DND-41 (cell line): Measurements from ENCODE around the gene ZBED4.

Experiments
- EZH2 ChIP-seq: IDR thresholded peaks from 3 replicates; pipeline ENCODE4 v1.6.1; 2012; ENCODE audit warnings: borderline replicate concordance, low read depth, mild to moderate bottlenecking, moderate library complexity, low read length, inconsistent platforms; ENCODE audit not compliant: severe bottlenecking
- TF ChIP-seq, protein P1 (sequence below): IDR thresholded peaks from 2 replicates; pipeline ENCODE4 v1.5.1; 2012; ENCODE audit warnings: borderline replicate concordance, low read length, moderate library complexity, mild to moderate bottlenecking; ENCODE audit not compliant: poor library complexity, severe bottlenecking; ENCODE audit errors: extremely low read depth

DNA sequence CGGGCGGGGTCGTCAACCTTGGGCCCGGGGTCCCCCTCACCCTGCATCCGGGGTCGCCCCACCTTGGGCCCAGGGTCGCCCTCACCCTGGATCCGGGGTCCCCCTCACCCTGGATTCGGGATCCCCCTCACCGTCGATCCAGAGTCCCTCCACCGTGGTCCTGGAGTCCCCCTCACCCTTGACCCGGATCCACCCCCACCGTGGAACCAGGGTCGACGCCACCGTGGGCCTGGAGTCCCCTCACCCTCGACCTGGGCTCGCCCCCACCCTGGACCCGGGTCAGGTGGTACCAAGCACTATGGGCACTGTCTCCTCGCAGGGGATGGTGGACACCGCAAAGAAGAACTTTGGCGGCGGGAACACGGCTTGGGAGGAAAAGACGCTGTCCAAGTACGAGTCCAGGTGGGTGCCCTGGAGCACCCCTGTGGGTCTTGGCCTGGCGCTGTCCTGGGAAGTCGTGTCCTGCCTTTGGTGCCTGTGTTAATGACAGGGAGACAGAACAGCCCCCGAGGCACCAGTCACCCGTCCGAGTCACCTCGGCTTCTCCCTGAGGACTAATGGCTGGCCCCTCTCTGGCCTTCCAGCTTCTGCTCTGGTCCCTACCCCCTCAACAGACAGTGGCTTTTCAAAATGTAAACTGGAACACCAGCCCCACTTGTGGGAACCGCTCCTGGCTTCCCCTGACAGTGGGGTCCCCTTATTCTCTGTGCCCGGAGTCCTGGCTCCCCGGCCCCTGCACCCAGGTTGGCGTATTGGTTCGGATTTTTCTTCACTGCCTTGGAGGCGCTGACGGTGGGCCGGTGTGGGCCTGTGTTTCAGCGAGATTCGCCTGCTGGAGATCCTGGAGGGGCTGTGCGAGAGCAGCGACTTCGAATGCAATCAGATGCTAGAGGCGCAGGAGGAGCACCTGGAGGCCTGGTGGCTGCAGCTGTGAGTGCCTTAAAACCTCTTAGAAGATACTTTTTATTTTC is 65.6 kb downstream of the ZBED4 start:
- TF ChIP-seq, protein P1, sequence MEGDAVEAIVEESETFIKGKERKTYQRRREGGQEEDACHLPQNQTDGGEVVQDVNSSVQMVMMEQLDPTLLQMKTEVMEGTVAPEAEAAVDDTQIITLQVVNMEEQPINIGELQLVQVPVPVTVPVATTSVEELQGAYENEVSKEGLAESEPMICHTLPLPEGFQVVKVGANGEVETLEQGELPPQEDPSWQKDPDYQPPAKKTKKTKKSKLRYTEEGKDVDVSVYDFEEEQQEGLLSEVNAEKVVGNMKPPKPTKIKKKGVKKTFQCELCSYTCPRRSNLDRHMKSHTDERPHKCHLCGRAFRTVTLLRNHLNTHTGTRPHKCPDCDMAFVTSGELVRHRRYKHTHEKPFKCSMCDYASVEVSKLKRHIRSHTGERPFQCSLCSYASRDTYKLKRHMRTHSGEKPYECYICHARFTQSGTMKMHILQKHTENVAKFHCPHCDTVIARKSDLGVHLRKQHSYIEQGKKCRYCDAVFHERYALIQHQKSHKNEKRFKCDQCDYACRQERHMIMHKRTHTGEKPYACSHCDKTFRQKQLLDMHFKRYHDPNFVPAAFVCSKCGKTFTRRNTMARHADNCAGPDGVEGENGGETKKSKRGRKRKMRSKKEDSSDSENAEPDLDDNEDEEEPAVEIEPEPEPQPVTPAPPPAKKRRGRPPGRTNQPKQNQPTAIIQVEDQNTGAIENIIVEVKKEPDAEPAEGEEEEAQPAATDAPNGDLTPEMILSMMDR = no peak
- TF ChIP-seq EZH2 = no peak
